ENCODE measurements around the gene COL20A1.

DNA sequence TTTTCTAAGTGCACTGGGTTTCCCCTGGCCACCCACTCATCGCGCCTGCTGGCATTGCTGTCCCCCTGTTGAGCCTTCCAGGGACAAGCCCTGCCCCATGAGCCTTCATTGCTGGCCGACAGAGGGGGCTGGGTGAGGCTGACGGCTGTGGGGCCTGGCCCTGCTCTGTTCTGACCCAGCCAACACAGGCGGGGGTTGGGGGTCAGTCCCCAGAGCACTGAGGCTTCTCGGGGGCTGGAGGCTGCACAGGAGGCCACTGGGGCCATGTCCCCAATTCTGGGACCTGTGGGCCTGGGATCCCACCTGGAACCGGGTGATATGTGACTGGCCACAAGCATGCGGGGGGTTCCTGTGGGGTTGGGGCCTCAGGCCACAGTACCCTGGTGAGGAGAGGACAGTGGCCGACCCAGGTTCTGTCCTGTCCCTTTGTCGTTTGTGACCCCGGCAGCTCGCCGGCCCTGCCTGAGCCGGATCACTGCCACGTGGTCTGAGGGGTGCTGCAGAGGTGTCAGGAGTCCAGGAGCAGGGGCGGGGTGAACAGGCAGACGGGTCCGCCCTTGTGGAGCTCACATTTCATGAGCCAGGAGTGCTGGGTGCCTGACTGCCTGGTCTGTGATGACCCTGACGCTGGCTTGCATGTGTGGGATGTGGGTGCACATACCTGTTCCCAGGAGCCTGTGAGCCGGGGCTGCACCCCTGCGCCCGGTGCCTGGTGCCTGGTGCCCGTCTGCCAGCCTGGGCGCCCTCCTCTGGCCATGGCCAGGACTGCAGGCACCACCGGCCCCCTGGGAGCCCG is 2.1 kb upstream of the COL20A1 start:
- no peak for TF ChIP-seq EZH2 (IDR thresholded peaks at IDR 0.05; ENCODE audit: low read length, missing control alignments)
- TF ChIP-seq CTCF (conservative IDR thresholded peaks at IDR 0.05 in 1 of 2, IDR thresholded peaks at IDR 0.05 in 1 of 2; ENCODE audit: low read depth in 1 of 2, low read length in 2 of 2) = peak; percentile 35 to 55

Measured in fibroblast of lung (primary cell).